ENCODE results near the gene HIGD2A. TPM values are rescaled to one million over a fixed set of nuclear protein-coding genes. Genes with fewer than 3 reads are reported as not detected.
A peak's percentile ranks its signal among the peaks of the same experiment; 100 is the strongest.
"Not testable (repeated sequence)": the region's sequence is repeated elsewhere in the genome, so short reads cannot be mapped to it uniquely, and the experiment has no call there.

HIGD2A gene
- total RNA-seq, 2 experiments from 2014 or later: 143 to 150 TPM

- no peaks in the 10 kb centered on the region for H3K27me3 Mint-ChIP-seq
- peaks cover 5% of the 10 kb centered on the region for H3K36me3 Mint-ChIP-seq (ENCODE audit: low read depth)
- no peaks in the 10 kb centered on the region for H3K9me3 Mint-ChIP-seq
- POLR2A ChIA-PET: no interaction called here
- no peak overlapping the region for H3K27ac Mint-ChIP-seq
- CTCF ChIA-PET: interaction anchor here (0.8 to 3.1 kb wide), 3 partner anchors 9 to 193 kb away, joined by 3 to 26 read pairs (median 3); partner anchors contain the start of genes CLTB and FAF2
- no peak for DNase-seq
- H3K4me1 Mint-ChIP-seq: peaks cover 4% of the 10 kb centered on the region
- H3K4me3 Mint-ChIP-seq: no peak overlapping the region
These were observed 19.1 kb downstream of the HIGD2A start for GRCh38 chr5:176407456-176408251.

DNA sequence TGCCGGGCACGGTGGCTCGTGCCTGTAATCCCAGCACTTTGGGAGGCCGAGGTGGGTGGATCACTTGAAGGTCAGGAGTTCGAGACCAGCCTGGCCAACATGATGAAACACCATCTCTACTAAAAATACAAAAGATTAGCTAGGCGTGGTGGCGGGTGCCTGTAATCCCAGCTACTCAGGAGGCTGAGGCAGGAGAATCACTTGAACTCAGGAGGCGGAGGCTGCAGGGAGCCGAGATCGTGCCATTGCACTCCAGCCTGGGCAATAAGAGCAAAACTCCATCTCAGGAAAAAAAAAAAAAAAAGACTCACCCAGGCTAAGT is 19.7 kb downstream of the HIGD2A start:
- H3K27me3 Mint-ChIP-seq; H3K9me3 Mint-ChIP-seq; POLR2A ChIA-PET; H3K36me3 Mint-ChIP-seq (ENCODE audit: low read depth); DNase-seq; H3K4me3 Mint-ChIP-seq; H3K4me1 Mint-ChIP-seq; H3K27ac Mint-ChIP-seq: not testable (repeated sequence)
- CTCF ChIA-PET: interaction anchor here (0.8 kb wide), 1 partner anchor 40 kb away, joined by 3 read pairs; the partner anchor contains the start of gene FAF2

DNA sequence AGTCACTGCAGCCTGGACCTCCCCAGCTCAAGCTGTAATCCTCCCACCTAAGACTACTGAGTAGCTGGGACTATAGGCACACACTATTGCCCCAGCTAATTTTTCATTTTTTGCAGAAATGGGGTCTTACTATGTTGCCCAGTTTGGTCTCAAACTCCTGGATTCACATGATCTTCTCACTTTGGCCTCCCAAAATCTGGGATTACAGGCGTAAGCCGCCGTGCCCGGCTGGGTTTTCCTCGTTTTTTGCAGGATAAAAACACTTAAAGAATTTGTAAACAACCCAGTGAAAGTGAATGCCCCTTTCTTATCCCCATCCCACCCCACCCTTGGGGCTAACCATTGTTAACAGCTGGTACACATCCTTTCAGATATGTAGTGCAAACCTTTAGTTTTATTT is 20.0 kb downstream of the HIGD2A start:
- H3K9me3 Mint-ChIP-seq: no peaks in the 10 kb centered on the region
- POLR2A ChIA-PET: no interaction called here
- peaks cover 5% of the 10 kb centered on the region for H3K36me3 Mint-ChIP-seq (ENCODE audit: low read depth)
- H3K27ac Mint-ChIP-seq: no peak overlapping the region
- DNase-seq: no peak
- no peak overlapping the region for H3K4me3 Mint-ChIP-seq
- no peaks in the 10 kb centered on the region for H3K27me3 Mint-ChIP-seq
- CTCF ChIA-PET: interaction anchor here (0.6 kb wide), 1 partner anchor 175 kb away, joined by 3 read pairs; no protein-coding TSS in a partner anchor
- peaks cover 5% of the 10 kb centered on the region for H3K4me1 Mint-ChIP-seq

GRCh38 chr5:176409765-176410164 is 21.2 kb downstream of the HIGD2A start:
- Mint-ChIP-seq H3K4me3 (no peak overlapping the region), H3K27ac (no peak overlapping the region), H3K9me3 (no peaks in the 10 kb centered on the region), H3K4me1 (peaks cover 17% of the 10 kb centered on the region), H3K27me3 (no peaks in the 10 kb centered on the region), H3K36me3 (ENCODE audit: low read depth) (peaks cover 5% of the 10 kb centered on the region)
- DNase-seq: no peak
- ChIA-PET POLR2A (no interaction called here), CTCF (no interaction called here)

DNA sequence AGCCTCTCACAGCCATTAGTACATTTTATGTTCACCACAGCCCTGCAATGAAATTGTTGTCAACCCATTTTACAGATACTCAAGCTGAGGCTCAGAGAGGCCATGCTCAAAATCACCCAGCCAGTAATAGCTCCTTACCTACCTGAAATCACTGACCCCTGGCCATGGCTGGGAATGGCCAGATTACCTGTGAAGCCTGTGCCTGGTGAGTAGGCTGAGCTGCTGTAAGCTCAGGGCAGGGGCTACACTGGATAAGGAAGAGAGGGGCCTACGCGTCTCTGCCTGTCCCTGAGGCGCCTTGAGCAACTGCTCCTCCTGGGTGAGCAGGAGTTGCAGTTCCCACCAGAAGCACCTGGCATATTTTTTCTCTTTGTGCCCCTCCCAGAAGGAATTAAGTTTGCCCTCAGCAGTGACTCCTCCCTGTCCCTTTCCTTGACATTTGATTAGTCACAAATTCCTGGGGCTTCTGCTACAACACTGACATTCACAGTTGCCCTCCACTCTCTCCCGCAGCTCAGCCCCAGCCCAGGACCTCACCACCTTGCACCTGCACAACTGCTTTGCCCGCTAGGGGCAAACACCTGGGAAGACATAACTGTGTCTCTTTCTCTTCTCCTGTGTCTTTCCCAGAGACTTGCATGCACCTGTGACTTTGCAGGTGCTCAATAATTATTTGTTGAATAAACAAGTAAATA is 22.1 kb downstream of the HIGD2A start:
- H3K36me3 Mint-ChIP-seq (ENCODE audit: low read depth): peaks cover 5% of the 10 kb centered on the region
- H3K4me3 Mint-ChIP-seq: no peak overlapping the region
- POLR2A ChIA-PET: no interaction called here
- H3K4me1 Mint-ChIP-seq: peaks cover 25% of the 10 kb centered on the region
- CTCF ChIA-PET: no interaction called here
- H3K27me3 Mint-ChIP-seq: no peaks in the 10 kb centered on the region
- DNase-seq: no peak
- no peak overlapping the region for H3K27ac Mint-ChIP-seq
- no peaks in the 10 kb centered on the region for H3K9me3 Mint-ChIP-seq

GRCh38 chr5:176412517-176413254 is 24.1 kb downstream of the HIGD2A start:
- no peak overlapping the region for H3K27ac Mint-ChIP-seq

DNA sequence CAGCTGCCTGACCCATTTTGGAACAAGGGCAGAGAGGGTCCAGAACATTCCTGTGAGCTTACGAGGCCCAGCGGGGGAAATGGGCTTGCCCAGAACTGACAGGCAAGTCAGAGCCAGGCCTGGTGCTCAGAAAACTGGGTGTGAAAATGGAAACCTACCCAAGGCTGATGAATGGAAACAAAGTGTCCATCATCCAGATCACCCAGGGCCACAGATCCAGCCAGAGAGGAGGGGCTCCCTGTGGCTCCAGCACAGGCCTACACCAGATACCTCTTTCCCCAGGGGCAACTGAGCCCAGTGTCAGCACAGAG is 24.7 kb downstream of the HIGD2A start:
- Mint-ChIP-seq H3K9me3 (no peaks in the 10 kb centered on the region), H3K4me1 (peaks cover 33% of the 10 kb centered on the region), H3K27me3 (no peaks in the 10 kb centered on the region), H3K27ac (no peak overlapping the region), H3K36me3 (ENCODE audit: low read depth) (peaks cover 5% of the 10 kb centered on the region), H3K4me3 (no peak overlapping the region)
- ChIA-PET CTCF (interaction anchor here (0.5 kb wide), 1 partner anchor 58 kb away, joined by 4 read pairs; no protein-coding TSS in a partner anchor), POLR2A (no interaction called here)
- no peak for DNase-seq

More at GRCh38 chr5:176412517-176413254, 24.1 kb downstream of the HIGD2A start:
- ChIA-PET CTCF (interaction anchor here (0.5 kb wide), 1 partner anchor 57 kb away, joined by 4 read pairs; no protein-coding TSS in a partner anchor), POLR2A (no interaction called here)
- no peak for DNase-seq
- Mint-ChIP-seq H3K9me3 (no peaks in the 10 kb centered on the region), H3K4me3 (no peak overlapping the region), H3K4me1 (peaks cover 33% of the 10 kb centered on the region), H3K27me3 (no peaks in the 10 kb centered on the region), H3K36me3 (ENCODE audit: low read depth) (peaks cover 5% of the 10 kb centered on the region)

DNA sequence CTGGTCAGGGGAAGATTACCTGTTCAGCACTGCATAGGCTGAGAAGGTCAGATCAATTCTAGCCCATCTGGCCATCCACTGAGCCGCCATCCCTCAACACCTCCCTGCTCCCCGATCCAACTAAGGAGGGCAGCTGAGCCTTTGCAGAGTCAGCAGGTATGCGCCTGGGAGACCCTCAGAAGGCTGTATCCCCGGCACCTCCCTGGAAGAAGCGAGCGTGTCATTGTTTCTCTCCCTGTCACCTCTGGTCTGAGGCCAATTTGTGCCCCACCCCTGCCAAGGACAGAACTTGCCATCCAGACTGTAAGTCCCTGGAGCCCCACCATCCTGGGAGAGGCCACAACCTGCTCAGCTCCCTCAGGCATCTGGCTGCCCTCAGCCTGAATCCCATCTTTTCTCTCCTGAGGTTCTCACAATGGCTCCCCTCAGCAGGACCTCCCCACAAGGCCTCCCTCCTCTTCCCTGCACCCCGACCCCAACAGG is 25.2 kb downstream of the HIGD2A start:
- ChIA-PET POLR2A (no interaction called here), CTCF (interaction anchor here (0.9 kb wide), 1 partner anchor 177 kb away, joined by 4 read pairs; no protein-coding TSS in a partner anchor)
- Mint-ChIP-seq H3K27ac (no peak overlapping the region), H3K4me1 (peaks cover 33% of the 10 kb centered on the region), H3K9me3 (no peaks in the 10 kb centered on the region), H3K4me3 (no peak overlapping the region), H3K27me3 (no peaks in the 10 kb centered on the region), H3K36me3 (ENCODE audit: low read depth) (peaks cover 5% of the 10 kb centered on the region)
- DNase-seq: no peak

DNA sequence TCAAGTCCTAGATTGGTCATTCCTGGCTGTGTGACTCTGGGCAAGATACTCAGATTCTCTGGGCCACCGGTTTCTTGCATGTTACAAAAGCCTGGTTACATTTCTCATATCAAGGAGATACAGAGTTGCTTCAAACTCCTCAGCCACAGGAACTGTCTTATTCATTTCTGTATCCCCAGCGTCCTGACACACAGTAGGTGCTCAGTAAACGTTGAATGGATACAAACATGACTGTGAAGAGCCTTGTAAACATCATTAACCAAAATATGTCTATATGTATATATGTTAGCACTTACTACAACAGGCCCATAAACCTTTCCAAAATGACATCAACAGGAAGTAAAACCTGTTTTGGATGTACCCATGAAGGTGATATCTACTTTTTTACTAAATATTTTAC is 26.2 kb downstream of the HIGD2A start:
- Mint-ChIP-seq H3K27ac (peak overlapping the region; percentile 84), H3K27me3 (no peaks in the 10 kb centered on the region), H3K4me3 (peak overlapping the region; percentile 77), H3K4me1 (peaks cover 33% of the 10 kb centered on the region), H3K9me3 (no peaks in the 10 kb centered on the region), H3K36me3 (ENCODE audit: low read depth) (peaks cover 3% of the 10 kb centered on the region)
- POLR2A ChIA-PET: no interaction called here
- DNase-seq: no peak
- CTCF ChIA-PET: interaction anchor here (0.9 to 3.8 kb wide), 2 partner anchors 8 to 176 kb away, joined by 4 to 26 read pairs; no protein-coding TSS in a partner anchor

- H3K4me3 Mint-ChIP-seq: peak overlapping the region; percentile 77
- no peak for DNase-seq
- CTCF ChIA-PET: interaction anchor here (0.9 to 3.8 kb wide), 5 partner anchors 9 to 696 kb away, joined by 3 to 26 read pairs (median 5); partner anchors contain the start of gene FAF2
- H3K36me3 Mint-ChIP-seq (ENCODE audit: low read depth): no peaks in the 10 kb centered on the region
- POLR2A ChIA-PET: interaction anchor here (0.6 kb wide), 1 partner anchor 590 kb away, joined by 4 read pairs; no protein-coding TSS in a partner anchor
- H3K9me3 Mint-ChIP-seq: no peaks in the 10 kb centered on the region
- peaks cover 3% of the 10 kb centered on the region for H3K27me3 Mint-ChIP-seq
- peak overlapping the region; percentile 84 for H3K27ac Mint-ChIP-seq
- peaks cover 33% of the 10 kb centered on the region for H3K4me1 Mint-ChIP-seq
These were observed 26.8 kb downstream of the HIGD2A start for GRCh38 chr5:176415240-176415951.

GRCh38 chr5:176415952-176416924 is 27.7 kb downstream of the HIGD2A start, which contains the start of gene CLTB:
Gene CLTB, minus strand, starts transcription at chr5:176416539. Its CDS starts 176 bp downstream, at chr5:176416363.
- Mint-ChIP-seq H3K4me1 (peaks cover 33% of the 10 kb centered on the region), H3K27me3 (peaks cover 9% of the 10 kb centered on the region), H3K4me3 (peak within 1 kb of the TSS; percentile 77), H3K9me3 (no peaks in the 10 kb centered on the region), H3K27ac (peak within 1 kb of the TSS; percentile 84), H3K36me3 (ENCODE audit: low read depth) (no peaks in the 10 kb centered on the region)
- peak; percentile 86 for DNase-seq
- ChIA-PET POLR2A (interaction anchor here (0.5 to 0.6 kb wide), 3 partner anchors 53 to 590 kb away, joined by 3 to 6 read pairs (median 4); no protein-coding TSS in a partner anchor), CTCF (interaction anchor here (0.5 to 3.8 kb wide), 22 partner anchors 10 to 697 kb away, joined by 3 to 26 read pairs (median 4); partner anchors contain the start of gene FAF2)

Data from activated CD4-positive, alpha-beta T cell treated with anti-CD3 and anti-CD28 coated beads, Interleukin-2, amount 10 ng/mL, durations not matched to agents 7 days and 5 days (primary cell).